ENCODE measurements around the gene MAP3K15. TPM values are rescaled to one million over a fixed set of nuclear protein-coding genes. Genes with fewer than 3 reads are reported as not detected.

Gene MAP3K15
- not detected for polyA plus RNA-seq (ENCODE audit: low read depth in 6 of 6)

DNA sequence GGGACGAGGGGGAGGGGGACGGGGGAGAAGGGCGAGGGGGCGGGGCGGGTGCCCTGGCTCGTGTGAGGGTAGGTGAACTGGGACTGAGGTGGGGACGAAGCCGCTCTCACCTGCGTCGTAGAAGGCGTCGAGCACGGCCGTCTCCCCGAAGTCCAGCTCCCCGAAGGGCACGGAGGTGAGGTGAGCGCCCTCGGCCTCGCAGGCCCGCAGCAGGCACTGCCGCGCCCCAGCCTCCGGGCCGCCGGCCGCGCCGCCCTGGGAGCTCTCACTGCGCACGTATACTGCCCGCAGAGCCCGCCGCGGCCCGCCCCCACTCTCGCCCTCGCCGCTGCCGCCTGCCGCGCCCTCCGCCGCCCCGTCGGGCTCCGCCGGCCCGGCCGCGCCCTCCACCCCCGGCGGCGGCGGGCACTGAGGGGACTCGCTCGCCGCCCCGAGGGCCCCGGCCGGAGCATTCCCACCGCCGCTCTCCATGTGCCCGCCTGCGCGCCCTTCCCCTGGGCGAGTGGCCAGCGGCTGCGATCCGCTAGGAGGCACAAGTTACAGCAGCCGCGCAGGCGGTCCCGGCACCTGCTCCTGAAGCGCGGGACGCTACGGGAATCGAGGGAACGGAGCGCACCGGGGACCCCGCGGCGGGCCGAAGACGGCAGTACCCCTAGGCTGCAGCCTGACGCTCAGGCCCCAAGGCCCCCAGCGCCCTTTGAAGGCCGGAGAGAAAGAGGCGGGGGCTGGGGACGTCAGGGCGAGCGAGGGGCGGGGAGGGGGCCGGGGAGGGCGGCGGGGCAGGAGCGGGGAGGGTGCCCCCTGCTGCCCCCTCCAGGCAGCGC lies at the start of gene MAP3K15:
Gene MAP3K15 (minus strand): TSS at position 718 of the 824 bp plus-strand sequence. CDS start 247 bp downstream, at position 471.
- H3K4me3 Mint-ChIP-seq, result peak within 1 kb of the TSS; percentile 36 to 82 (median 59)
- DNase-seq (no peak), ATAC-seq (ENCODE audit: low read depth in 2 of 2) (peak; percentile 49 to 50)
- no peaks in the 10 kb centered on the region for H3K36me3 Mint-ChIP-seq
- peaks cover 9 to 51% (median 25%) of the 10 kb centered on the region in 3 donors for H3K27me3 Mint-ChIP-seq
- H3K27ac Mint-ChIP-seq, result no peak within 1 kb of the TSS
- peaks cover 0 to 2% (median 0%) of the 10 kb centered on the region in 3 donors for H3K4me1 Mint-ChIP-seq
- peaks cover 0 to 31% (median 14%) of the 10 kb centered on the region in 7 donors for H3K9me3 Mint-ChIP-seq

DNA sequence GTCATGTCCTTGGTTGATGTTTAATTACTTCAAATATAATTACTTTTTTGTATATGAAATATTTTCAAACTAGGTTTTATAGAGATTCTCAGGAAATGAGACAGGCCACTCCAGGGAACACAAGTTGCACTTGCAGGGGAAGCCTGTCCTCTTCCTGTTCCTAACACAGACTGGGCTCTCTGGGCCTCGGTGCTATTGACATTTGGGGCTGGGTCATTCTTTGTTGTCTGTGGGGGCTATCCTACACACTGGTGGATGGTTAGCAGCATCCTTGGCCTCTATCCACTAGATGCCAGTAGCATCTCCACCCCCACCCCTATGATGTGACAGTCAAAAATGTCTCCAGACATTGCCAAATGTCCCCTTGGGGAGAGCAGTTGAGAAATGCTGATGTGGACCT lies 49.3 kb upstream of the MAP3K15 start:
- Mint-ChIP-seq H3K36me3 (no peaks in the 10 kb centered on the region), H3K27ac (no peak overlapping the region), H3K4me3 (no peak overlapping the region), H3K4me1 (peaks cover 0 to 11% (median 4%) of the 10 kb centered on the region in 3 donors), H3K27me3 (no peaks in the 10 kb centered on the region), H3K9me3 (no peaks in the 10 kb centered on the region)
- DNase-seq (no peak), ATAC-seq (ENCODE audit: low read depth in 2 of 2) (no peak)

DNA sequence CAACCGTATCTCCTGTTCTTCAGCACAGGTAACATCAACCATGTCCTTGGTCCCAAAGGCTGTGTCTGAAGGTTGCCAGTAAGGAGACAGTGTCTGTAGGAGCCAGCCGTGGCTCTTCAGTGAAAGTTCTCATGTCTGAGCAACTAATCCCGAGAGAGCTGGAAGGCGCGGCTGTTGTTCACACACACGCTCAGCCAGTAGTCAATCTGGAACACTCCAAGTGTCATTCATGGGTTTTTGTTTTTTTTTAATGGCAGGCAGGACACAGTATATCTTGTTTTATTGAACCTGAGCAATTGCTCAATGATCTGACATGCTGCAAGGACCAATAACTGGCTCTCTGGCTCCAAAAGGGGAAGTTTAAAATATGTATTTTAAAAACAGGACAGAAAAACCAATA lies 48.4 kb upstream of the MAP3K15 start:
- Mint-ChIP-seq H3K9me3 (no peaks in the 10 kb centered on the region), H3K27me3 (no peaks in the 10 kb centered on the region), H3K4me3 (no peak overlapping the region), H3K27ac (peak overlapping the region in 2 of 6 donors; percentile 47 to 72), H3K36me3 (no peaks in the 10 kb centered on the region), H3K4me1 (peaks cover 0 to 11% (median 4%) of the 10 kb centered on the region in 3 donors)
- no peak for DNase-seq
- ATAC-seq (ENCODE audit: low read depth in 2 of 2), result no peak

DNA sequence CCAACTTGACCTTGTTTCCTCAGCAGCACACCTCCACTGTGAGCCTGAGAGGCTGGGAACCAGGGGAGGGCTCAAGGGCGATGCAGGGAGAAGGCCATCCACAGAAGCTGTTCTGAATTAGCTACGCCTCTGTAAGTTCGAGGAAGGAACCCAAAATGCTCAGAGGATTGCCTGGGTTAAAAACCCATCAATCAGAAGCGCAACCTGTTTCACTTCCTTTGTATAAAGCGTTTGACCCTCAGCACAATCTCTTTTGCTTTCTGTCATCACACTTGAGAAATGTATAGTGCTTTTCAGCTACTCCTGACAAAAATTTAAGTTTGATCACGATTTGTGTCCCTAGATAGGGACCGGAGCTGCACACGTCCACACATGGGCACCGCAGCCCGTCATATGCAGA lies 48.0 kb upstream of the MAP3K15 start:
- DNase-seq (peak; percentile 11), ATAC-seq (ENCODE audit: low read depth in 2 of 2) (peak in 1 of 2 donors; percentile 32)
- no peaks in the 10 kb centered on the region for H3K9me3 Mint-ChIP-seq
- H3K27ac Mint-ChIP-seq, result peak overlapping the region in 2 of 6 donors; percentile 49 to 72
- H3K36me3 Mint-ChIP-seq, result no peaks in the 10 kb centered on the region
- no peaks in the 10 kb centered on the region for H3K27me3 Mint-ChIP-seq
- H3K4me1 Mint-ChIP-seq, result peaks cover 0 to 11% (median 4%) of the 10 kb centered on the region in 3 donors
- H3K4me3 Mint-ChIP-seq, result no peak overlapping the region

DNA sequence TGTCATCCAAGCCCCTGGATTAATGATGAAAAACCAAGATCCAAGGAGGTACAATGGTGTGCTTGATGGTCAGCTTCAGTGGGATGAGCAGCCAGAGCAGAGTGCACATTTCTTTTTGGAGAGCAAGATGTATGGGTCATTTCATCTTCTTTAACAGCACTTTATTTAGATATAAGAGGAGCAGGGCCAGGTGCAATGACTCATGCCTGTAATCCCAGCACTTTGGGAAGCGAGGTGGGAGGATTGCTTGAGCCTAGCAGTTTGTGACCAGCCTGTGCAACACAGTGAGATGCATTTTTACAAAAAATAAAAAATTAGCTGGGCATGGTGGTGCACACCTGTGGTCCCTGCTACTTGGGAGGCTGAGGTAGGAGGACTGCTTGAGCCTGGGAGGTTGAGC lies 45.3 kb upstream of the MAP3K15 start:
- ATAC-seq (ENCODE audit: low read depth in 2 of 2) (no peak), DNase-seq (no peak)
- Mint-ChIP-seq H3K4me1 (peaks cover 2 to 11% (median 4%) of the 10 kb centered on the region in 3 donors), H3K27me3 (no peaks in the 10 kb centered on the region), H3K27ac (no peak overlapping the region), H3K9me3 (no peaks in the 10 kb centered on the region), H3K4me3 (no peak overlapping the region), H3K36me3 (no peaks in the 10 kb centered on the region)

GRCh38 chrX:19557822-19558221 lies 42.5 kb upstream of the MAP3K15 start:
- Mint-ChIP-seq H3K27me3 (no peaks in the 10 kb centered on the region), H3K4me3 (no peak overlapping the region), H3K27ac (peak overlapping the region in 1 of 6 donors; percentile 25), H3K9me3 (no peaks in the 10 kb centered on the region), H3K36me3 (no peaks in the 10 kb centered on the region), H3K4me1 (peaks cover 0 to 2% (median 0%) of the 10 kb centered on the region in 3 donors)
- ATAC-seq (ENCODE audit: low read depth in 2 of 2), result no peak
- no peak for DNase-seq

- Mint-ChIP-seq H3K27me3 (no peaks in the 10 kb centered on the region), H3K36me3 (no peaks in the 10 kb centered on the region)
- DNase-seq, result no peak
Measured at GRCh38 chrX:19556202-19556601, 40.9 kb upstream of the MAP3K15 start.

DNA sequence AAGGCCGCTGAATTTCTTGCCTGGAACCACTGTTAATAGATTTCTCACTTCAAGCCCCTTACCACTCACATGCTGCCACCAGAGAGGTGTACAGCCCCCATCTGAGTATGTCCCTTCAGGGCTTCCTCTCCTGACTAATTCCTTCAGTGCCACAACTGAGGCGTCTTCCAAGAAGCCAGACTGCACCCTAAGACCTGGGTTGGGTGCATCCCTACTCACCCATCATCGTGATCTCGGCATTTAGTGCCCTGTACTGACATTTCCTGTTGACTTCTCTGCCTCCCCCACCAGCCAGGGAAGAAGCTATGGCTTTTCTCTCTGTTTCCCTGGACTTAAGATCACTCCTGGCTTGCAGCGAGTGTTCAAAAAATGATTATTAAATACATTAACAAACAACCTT lies 40.4 kb upstream of the MAP3K15 start:
- Mint-ChIP-seq H3K9me3 (no peaks in the 10 kb centered on the region), H3K27me3 (no peaks in the 10 kb centered on the region), H3K36me3 (no peaks in the 10 kb centered on the region), H3K27ac (peak overlapping the region in 3 of 6 donors; percentile 29 to 81 (median 54)), H3K4me1 (peaks cover 0 to 2% (median 0%) of the 10 kb centered on the region in 3 donors), H3K4me3 (no peak overlapping the region)
- no peak for DNase-seq
- no peak for ATAC-seq (ENCODE audit: low read depth in 2 of 2)

More at GRCh38 chrX:19556202-19556601, 40.9 kb upstream of the MAP3K15 start:
- Mint-ChIP-seq H3K9me3 (no peaks in the 10 kb centered on the region), H3K4me1 (peaks cover 0 to 2% (median 0%) of the 10 kb centered on the region in 3 donors), H3K27ac (no peak overlapping the region), H3K4me3 (no peak overlapping the region)
- ATAC-seq (ENCODE audit: low read depth in 2 of 2), result no peak

DNA sequence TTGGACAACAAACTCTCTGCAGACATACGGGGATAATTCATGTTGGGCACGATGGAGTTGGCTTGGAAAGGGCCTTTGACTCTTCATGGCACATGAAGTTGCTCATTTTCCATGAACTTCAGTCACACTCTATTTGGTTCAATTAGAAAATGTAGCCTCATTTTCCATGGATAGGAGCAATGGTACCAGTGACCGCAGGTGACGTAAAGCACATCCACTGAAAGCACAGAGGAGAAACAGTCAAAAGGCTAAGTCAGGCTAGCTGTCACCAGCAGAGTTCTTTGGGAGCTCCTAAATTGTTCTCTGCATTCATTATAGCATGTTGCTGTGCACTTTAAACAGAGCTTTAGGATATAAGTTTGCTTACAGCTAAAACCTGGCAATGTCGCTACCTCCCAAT lies 39.9 kb upstream of the MAP3K15 start:
- no peak for ATAC-seq (ENCODE audit: low read depth in 2 of 2)
- Mint-ChIP-seq H3K4me1 (peaks cover 0 to 2% (median 0%) of the 10 kb centered on the region in 3 donors), H3K4me3 (no peak overlapping the region), H3K27ac (no peak overlapping the region), H3K36me3 (no peaks in the 10 kb centered on the region), H3K9me3 (no peaks in the 10 kb centered on the region), H3K27me3 (no peaks in the 10 kb centered on the region)
- DNase-seq, result no peak

GRCh38 chrX:19554786-19555185 lies 39.5 kb upstream of the MAP3K15 start:
- H3K9me3 Mint-ChIP-seq, result no peaks in the 10 kb centered on the region
- ATAC-seq (ENCODE audit: low read depth in 2 of 2) (no peak), DNase-seq (no peak)
- H3K36me3 Mint-ChIP-seq, result no peaks in the 10 kb centered on the region
- H3K27ac Mint-ChIP-seq, result no peak overlapping the region
- peaks cover 0 to 2% (median 0%) of the 10 kb centered on the region in 3 donors for H3K4me1 Mint-ChIP-seq
- H3K27me3 Mint-ChIP-seq, result no peaks in the 10 kb centered on the region
- no peak overlapping the region for H3K4me3 Mint-ChIP-seq

GRCh38 chrX:19552793-19553192 lies 37.5 kb upstream of the MAP3K15 start:
- Mint-ChIP-seq H3K4me1 (peaks cover 0 to 2% (median 0%) of the 10 kb centered on the region in 3 donors), H3K27ac (peak overlapping the region in 1 of 6 donors; percentile 89), H3K4me3 (no peak overlapping the region), H3K36me3 (peaks cover 0 to 9% of the 10 kb centered on the region in 2 donors), H3K27me3 (no peaks in the 10 kb centered on the region), H3K9me3 (no peaks in the 10 kb centered on the region)
- ATAC-seq (ENCODE audit: low read depth in 2 of 2), result no peak
- DNase-seq, result no peak

DNA sequence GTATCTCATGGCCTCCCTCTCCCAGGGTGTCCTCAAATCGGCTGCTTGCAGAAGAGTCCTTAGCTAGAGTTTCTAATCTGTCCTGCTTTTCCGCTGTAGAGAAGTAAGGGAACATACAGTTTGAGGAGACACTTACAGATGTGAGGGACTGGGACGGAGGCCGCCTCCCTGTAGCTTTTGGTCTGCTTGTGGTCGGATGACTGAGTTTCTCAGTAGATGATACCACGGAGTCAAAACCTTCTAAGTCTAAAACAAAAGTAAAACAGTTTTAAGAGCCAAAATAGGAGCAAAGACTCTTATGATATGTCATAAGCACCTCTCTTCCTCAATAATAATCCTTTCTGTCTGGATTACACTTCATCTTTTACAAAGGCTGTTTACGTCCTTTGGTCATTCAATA lies 34.5 kb upstream of the MAP3K15 start:
- Mint-ChIP-seq H3K4me3 (no peak overlapping the region), H3K27ac (no peak overlapping the region), H3K36me3 (peaks cover 0 to 9% of the 10 kb centered on the region in 2 donors), H3K9me3 (no peaks in the 10 kb centered on the region), H3K4me1 (no peaks in the 10 kb centered on the region), H3K27me3 (no peaks in the 10 kb centered on the region)
- DNase-seq, result no peak
- ATAC-seq (ENCODE audit: low read depth in 2 of 2), result no peak

DNA sequence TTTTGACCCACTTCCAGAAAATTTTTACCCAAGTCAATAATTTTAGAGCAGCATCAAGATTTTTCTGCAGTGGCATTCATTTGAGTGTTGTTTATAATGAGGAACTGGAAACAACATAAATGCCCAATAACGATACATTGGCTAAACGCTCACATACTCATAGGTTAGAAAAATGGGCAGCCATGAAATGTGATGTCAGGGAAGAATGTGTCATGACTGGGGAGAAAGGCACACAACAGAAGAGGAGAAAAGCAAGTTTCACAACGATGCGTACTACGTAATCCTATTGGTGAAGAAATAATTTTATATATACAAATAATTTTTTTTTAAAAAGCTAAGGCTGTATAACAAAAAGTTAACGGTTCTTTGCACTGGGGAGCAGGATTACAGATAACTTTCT lies 33.6 kb upstream of the MAP3K15 start:
- Mint-ChIP-seq H3K4me1 (peaks cover 0 to 3% (median 0%) of the 10 kb centered on the region in 3 donors), H3K9me3 (no peaks in the 10 kb centered on the region), H3K27ac (no peak overlapping the region), H3K36me3 (peaks cover 0 to 9% of the 10 kb centered on the region in 2 donors), H3K4me3 (no peak overlapping the region), H3K27me3 (no peaks in the 10 kb centered on the region)
- no peak for ATAC-seq (ENCODE audit: low read depth in 2 of 2)
- no peak for DNase-seq

DNA sequence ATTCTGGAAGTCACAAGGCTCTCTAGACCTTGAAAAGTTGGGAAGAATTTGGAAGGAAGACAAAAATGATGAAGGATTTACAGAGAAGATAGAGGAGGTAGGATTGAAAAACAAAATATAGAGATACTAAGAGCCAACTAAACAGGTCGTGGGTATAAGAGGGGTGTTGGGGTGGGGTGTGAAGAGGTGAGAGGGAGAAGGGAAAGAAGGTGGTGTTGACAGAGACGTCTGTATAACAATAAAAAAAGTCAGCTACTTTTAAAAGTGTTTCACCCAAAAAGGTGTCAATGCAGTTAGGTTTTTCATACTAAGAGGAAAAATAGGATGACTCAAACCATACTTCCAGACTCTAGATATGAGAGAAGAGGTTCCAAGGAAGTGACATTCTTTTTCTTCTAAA lies 33.0 kb upstream of the MAP3K15 start:
- no peaks in the 10 kb centered on the region for H3K9me3 Mint-ChIP-seq
- H3K36me3 Mint-ChIP-seq, result peaks cover 0 to 10% of the 10 kb centered on the region in 2 donors
- H3K4me1 Mint-ChIP-seq, result peaks cover 0 to 3% (median 0%) of the 10 kb centered on the region in 3 donors
- no peaks in the 10 kb centered on the region for H3K27me3 Mint-ChIP-seq
- no peak overlapping the region for H3K27ac Mint-ChIP-seq
- ATAC-seq (ENCODE audit: low read depth in 2 of 2) (no peak), DNase-seq (no peak)
- H3K4me3 Mint-ChIP-seq, result no peak overlapping the region

Measured in naive B cell (primary cell).